OCI-LY3 (cell line): ENCODE results near the gene IFT122.

ENCODE experiments used
- H2AFZ ChIP-seq: fragments of 200-600, 300-600 bp; shearing (Covaris generic); 2 replicates; pipeline ENCODE4 v1.6.0; 2014; ENCODE audit warnings: antibody characterized with exemption, low read depth, low read length
- H3K27ac ChIP-seq: fragments of 200-600, 300-600 bp; sonication (generic); 2 replicates; pipeline ENCODE4 v1.5.1; 2014; ENCODE audit warnings: mild to moderate bottlenecking, low read length, moderate library complexity, mixed read lengths
- H3K27me3 ChIP-seq: fragments of 200-600, 300-600 bp; sonication (generic); 2 replicates; pipeline ENCODE4 v1.6.1; 2014; ENCODE audit warnings: low read depth, low read length, mixed read lengths
- H3K36me3 ChIP-seq: fragments of 200-600, 300-600 bp; sonication (generic); replicated peaks from 2 replicates; pipeline ENCODE3; 2014; ENCODE audit warnings: low read depth, low read length, mixed read lengths
- H3K4me1 ChIP-seq: fragments of 300-600, 200-600 bp; sonication (generic); 2 replicates; pipeline ENCODE4 v1.6.1; 2014; ENCODE audit warnings: low read length, mixed read lengths
- H3K4me2 ChIP-seq: fragments of 200-600, 300-600 bp; sonication (generic); 2 replicates; pipeline ENCODE4 v1.6.1; 2014; ENCODE audit warnings: low read length, mixed read lengths
- H3K4me3 ChIP-seq: fragments of 300-600, 200-600 bp; sonication (generic); 2 replicates; pipeline ENCODE4 v1.5.1; 2014; ENCODE audit warnings: antibody characterized with exemption, mild to moderate bottlenecking, low read length, moderate library complexity
- H3K79me2 ChIP-seq: fragments of 300-600, 200-600 bp; shearing (Covaris generic); 2 replicates; pipeline ENCODE4 v1.6.1; 2014; ENCODE audit warnings: mild to moderate bottlenecking, low read length, mixed read lengths
- H3K9ac ChIP-seq: fragments of 300-600, 200-600 bp; shearing (Covaris generic); 2 replicates; pipeline ENCODE4 v1.6.0; 2014; ENCODE audit warnings: mild to moderate bottlenecking, low read length, moderate library complexity
- H3K9me3 ChIP-seq: fragments of 200-600, 300-600 bp; shearing (Covaris generic); 2 replicates; pipeline ENCODE4 v1.6.1; 2014; ENCODE audit warnings: low read length, mixed read lengths; ENCODE audit not compliant: insufficient read depth
- H4K20me1 ChIP-seq: fragments of 200-600, 300-600 bp; sonication (generic); 2 replicates; pipeline ENCODE4 v1.6.1; 2016; ENCODE audit warnings: low read length, mixed read lengths; ENCODE audit not compliant: insufficient read depth
- EZH2phosphoT487 ChIP-seq: fragments of 200-600 bp; shearing (Covaris generic); IDR thresholded peaks from 2 replicates; pipeline ENCODE4 v1.6.1; 2018; ENCODE audit warnings: antibody characterized with exemption, mixed run types, low read depth
- TF ChIP-seq, protein P1 (sequence below): fragments of 200-600, 300-600 bp; sonication (generic); IDR thresholded peaks from 2 replicates; pipeline ENCODE4 v1.5.1; 2014; ENCODE audit warnings: antibody characterized with exemption, low read length, low read depth

Gene IFT122

DNA sequence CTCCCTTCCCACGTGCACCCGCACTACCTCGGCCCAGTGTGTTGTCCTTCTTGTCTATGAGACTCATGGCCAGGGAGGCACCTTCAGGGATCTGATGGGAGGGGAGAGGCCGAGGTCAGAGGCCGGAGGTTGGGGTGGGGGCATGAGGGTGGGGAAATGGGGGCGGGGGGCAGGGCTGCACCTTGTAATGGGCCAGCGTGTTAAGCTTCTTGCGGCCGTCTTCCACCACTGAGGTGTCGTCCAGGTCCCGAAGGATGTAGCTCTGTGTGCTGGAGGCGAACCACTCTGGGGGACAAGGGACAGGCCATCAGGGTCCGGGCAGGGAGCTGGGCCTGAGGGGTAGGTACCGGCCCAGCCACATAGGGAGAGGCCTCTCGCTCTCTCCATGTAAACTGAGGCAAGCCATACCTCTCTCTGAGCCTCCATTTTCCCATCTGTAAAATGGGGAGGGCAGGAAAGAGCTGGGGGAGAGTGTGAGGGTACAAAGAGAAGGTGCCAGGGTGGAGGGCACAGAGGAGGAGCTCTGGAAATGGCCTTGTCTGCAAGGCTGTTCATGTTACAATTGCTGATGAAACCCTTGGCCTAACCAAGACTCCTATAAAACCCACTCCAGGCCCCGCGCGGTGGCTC is 121.7 kb downstream of the IFT122 start:
- Histone ChIP-seq H3K4me2 (no peak overlapping the region), H3K9ac (no peak overlapping the region), H3K4me3 (no peak overlapping the region), H4K20me1 (no peaks in the 10 kb centered on the region), H3K27ac (no peak overlapping the region), H3K4me1 (peaks cover 12% of the 10 kb centered on the region), H3K27me3 (no peaks in the 10 kb centered on the region), H3K79me2 (no peaks in the 10 kb centered on the region), H3K36me3 (no peaks in the 10 kb centered on the region), H3K9me3 (no peaks in the 10 kb centered on the region), H2AFZ (no peak overlapping the region)
- TF ChIP-seq, protein P1, sequence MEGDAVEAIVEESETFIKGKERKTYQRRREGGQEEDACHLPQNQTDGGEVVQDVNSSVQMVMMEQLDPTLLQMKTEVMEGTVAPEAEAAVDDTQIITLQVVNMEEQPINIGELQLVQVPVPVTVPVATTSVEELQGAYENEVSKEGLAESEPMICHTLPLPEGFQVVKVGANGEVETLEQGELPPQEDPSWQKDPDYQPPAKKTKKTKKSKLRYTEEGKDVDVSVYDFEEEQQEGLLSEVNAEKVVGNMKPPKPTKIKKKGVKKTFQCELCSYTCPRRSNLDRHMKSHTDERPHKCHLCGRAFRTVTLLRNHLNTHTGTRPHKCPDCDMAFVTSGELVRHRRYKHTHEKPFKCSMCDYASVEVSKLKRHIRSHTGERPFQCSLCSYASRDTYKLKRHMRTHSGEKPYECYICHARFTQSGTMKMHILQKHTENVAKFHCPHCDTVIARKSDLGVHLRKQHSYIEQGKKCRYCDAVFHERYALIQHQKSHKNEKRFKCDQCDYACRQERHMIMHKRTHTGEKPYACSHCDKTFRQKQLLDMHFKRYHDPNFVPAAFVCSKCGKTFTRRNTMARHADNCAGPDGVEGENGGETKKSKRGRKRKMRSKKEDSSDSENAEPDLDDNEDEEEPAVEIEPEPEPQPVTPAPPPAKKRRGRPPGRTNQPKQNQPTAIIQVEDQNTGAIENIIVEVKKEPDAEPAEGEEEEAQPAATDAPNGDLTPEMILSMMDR = no peak
- TF ChIP-seq EZH2phosphoT487 = no peak

DNA sequence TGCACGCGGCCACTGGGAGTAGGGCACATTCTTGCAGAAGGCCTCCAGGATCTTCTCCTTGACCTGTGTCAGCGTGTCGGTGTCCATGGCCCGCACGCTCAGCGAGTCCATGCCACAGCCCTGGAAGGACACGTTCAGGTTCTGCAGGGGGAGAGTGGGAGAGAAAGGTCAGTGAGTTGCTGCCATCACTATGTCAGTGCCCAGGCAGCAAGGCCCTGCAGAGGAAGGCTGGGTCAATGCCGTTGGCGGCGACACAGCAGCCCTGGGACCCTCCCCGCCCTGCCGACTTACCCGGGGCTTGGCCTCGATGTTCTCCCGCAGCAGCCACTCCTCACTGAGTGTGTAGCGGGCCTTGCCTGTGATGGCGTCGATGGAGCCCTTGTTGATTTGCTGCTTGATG is 122.8 kb downstream of the IFT122 start:
- no peak overlapping the region for H3K27ac ChIP-seq

DNA sequence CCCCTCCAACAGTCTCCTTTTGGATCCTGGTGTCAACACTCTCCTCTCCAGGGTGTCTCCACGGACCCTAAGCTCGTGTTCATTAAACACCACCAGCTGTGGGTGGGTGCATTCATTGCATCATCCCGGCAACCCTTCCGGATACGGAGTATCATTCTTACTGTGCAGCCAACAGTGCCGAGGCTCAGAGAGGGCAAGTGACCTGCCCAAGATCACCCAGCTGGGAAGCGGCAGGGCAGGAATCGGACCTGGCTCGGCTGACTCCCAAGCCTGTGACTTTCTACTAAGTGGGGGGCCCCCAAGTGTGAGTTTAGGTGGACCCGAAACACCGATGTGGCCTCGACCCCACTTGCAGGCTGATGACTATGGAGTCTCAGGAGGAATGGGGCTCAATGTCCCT is 123.3 kb downstream of the IFT122 start:
- Histone ChIP-seq H3K4me1 (peaks cover 9% of the 10 kb centered on the region), H4K20me1 (no peaks in the 10 kb centered on the region), H3K4me3 (no peak overlapping the region), H3K9me3 (no peaks in the 10 kb centered on the region), H3K27me3 (no peaks in the 10 kb centered on the region), H3K36me3 (no peaks in the 10 kb centered on the region), H2AFZ (no peak overlapping the region), H3K79me2 (no peaks in the 10 kb centered on the region), H3K9ac (no peak overlapping the region), H3K4me2 (no peak overlapping the region), H3K27ac (no peak overlapping the region)
- TF ChIP-seq, protein P1 = no peak
- TF ChIP-seq EZH2phosphoT487 = no peak

More for the DNA sequence above, 122.8 kb downstream of the IFT122 start:
- H3K4me3 ChIP-seq = no peak overlapping the region
- H3K9ac ChIP-seq = no peak overlapping the region
- no peak overlapping the region for H2AFZ ChIP-seq
- H3K9me3 ChIP-seq = no peaks in the 10 kb centered on the region
- H3K4me1 ChIP-seq = peaks cover 12% of the 10 kb centered on the region
- no peak overlapping the region for H3K4me2 ChIP-seq
- no peaks in the 10 kb centered on the region for H4K20me1 ChIP-seq
- no peaks in the 10 kb centered on the region for H3K36me3 ChIP-seq
- TF ChIP-seq EZH2phosphoT487 = no peak
- TF ChIP-seq, protein P1 = no peak
- no peaks in the 10 kb centered on the region for H3K79me2 ChIP-seq
- H3K27me3 ChIP-seq = no peaks in the 10 kb centered on the region

DNA sequence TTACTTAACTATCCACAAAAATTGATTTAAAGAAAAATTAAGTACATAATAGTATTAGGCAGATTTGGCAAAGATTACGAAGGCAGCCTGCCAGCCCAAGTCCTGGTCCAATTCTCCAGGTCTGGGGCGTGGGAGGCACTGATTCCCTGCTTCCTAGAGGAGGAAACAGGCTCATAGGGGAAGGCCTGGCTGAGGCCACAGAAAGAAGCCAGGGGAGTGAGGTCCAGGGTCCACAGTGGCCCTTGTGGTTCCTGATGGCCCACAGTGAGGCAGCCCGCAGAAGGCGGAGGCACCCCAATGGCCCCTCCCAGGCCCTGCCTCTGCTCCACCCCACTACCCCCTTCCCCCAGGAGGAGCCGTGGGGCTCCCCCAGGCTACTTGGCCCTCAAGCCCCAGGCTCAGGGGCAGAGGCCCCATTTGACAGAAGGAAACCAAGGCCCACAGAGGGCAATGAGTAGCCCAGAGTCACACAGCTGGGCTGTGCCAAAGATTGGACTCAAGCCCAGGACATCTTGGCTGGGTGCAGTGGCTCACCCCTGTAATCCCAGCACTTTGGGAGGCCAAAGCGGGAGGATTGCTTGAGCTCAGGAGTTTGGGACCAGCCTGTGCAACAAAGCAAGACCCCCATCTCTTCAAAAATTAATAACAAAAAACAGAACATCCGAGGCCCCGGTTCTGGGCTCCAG is 124.0 kb downstream of the IFT122 start:
- Histone ChIP-seq H2AFZ (no peak overlapping the region), H3K4me3 (no peak overlapping the region), H3K4me2 (no peak overlapping the region), H4K20me1 (no peaks in the 10 kb centered on the region), H3K27ac (no peak overlapping the region), H3K79me2 (no peaks in the 10 kb centered on the region), H3K9me3 (no peaks in the 10 kb centered on the region), H3K9ac (no peak overlapping the region), H3K36me3 (no peaks in the 10 kb centered on the region), H3K4me1 (peaks cover 3% of the 10 kb centered on the region), H3K27me3 (no peaks in the 10 kb centered on the region)
- no peak for TF ChIP-seq EZH2phosphoT487
- TF ChIP-seq, protein P1 = no peak
